Testis (tissue), 3 donors: ENCODE data around the gene LSM11. TPM values are rescaled to one million over a fixed set of nuclear protein-coding genes. Genes with fewer than 3 reads are reported as not detected.

Source experiments
- DNase-seq: peaks from one replicate; pipeline ENCODE4 v3.0.0-alpha.2; 2019
- H3K27ac ChIP-seq, 2 donors: fragments of 200-600 bp; sonication (generic); one replicate each; pipeline ENCODE4 v1.5.1; 2019
- H3K27me3 ChIP-seq: fragments of 200-600 bp; sonication (generic); one replicate; pipeline ENCODE4 v1.5.1; 2019
- H3K36me3 ChIP-seq: fragments of 200-600 bp; sonication (generic); one replicate; pipeline ENCODE4 v1.5.1; 2017; ENCODE audit warnings: low read depth; ENCODE audit errors: missing control alignments
- H3K4me1 ChIP-seq: fragments of 200-600 bp; sonication (generic); one replicate; pipeline ENCODE4 v1.5.1; 2019
- H3K4me3 ChIP-seq, 2 donors: fragments of 200-600 bp; sonication (generic); one replicate each; pipeline ENCODE4 v1.5.1; 2017 to 2019
- H3K9me3 ChIP-seq: fragments of 200-600 bp; sonication (generic); one replicate; pipeline ENCODE4 v1.5.1; 2017
- POLR2A ChIP-seq: fragments of 450-650 bp; IDR thresholded peaks from one replicate; pipeline ENCODE4 v1.6.1; 2017; ENCODE audit warnings: antibody characterized with exemption, mild to moderate bottlenecking, moderate library complexity
- WGBS, 2 donors: methylation state at CpG; one replicate each; pipeline ENCODE4 v1.1.5; 2018; 5-methylcytosine and 5-hydroxymethylcytosine counted together
- intact Hi-C: fragments of 100-400 bp; cut with DNase I; formaldehyde crosslinking; loops from one replicate; pipeline ENCODE4 v1.15.1; 2023; ENCODE audit warnings: low total_unique reads
- polyA plus RNA-seq: library from polyadenylated mRNA; stranded (reverse); fragments of 350-450 nt; fragmentation: Illumina TruSeq; extraction: RNeasy Lipid Tissue Mini Kit (QIAGEN cat#74804); gene quantifications from one replicate; pipeline ENCODE4 v1.2.3, GENCODE V29; 2014; ENCODE audit warnings: low read depth, low replicate concordance; ENCODE audit not compliant: insufficient read depth
- total RNA-seq, 2 donors: library from RNA; depleted of rRNA; stranded (reverse); fragments of >200 nt; gene quantifications; one replicate each; pipeline ENCODE4 v1.2.3, GENCODE V29; 2016
- TF ChIP-seq, protein P1 (sequence below), 3 experiments: fragments of 450-650 bp in 2 of 3; fragments of 200-600 bp in 1 of 3; sonication (generic) in 1 of 3; IDR thresholded peaks; one replicate each; pipeline ENCODE4 v1.5.1; 2016 to 2019; ENCODE audit warnings: antibody characterized with exemption in 3 of 3, mild to moderate bottlenecking in 2 of 3, moderate library complexity in 1 of 3

Gene LSM11
- total and polyA plus RNA-seq, 3 donors from 2014 or later, result 7.7 to 9.8 (median 9.5) TPM

DNA sequence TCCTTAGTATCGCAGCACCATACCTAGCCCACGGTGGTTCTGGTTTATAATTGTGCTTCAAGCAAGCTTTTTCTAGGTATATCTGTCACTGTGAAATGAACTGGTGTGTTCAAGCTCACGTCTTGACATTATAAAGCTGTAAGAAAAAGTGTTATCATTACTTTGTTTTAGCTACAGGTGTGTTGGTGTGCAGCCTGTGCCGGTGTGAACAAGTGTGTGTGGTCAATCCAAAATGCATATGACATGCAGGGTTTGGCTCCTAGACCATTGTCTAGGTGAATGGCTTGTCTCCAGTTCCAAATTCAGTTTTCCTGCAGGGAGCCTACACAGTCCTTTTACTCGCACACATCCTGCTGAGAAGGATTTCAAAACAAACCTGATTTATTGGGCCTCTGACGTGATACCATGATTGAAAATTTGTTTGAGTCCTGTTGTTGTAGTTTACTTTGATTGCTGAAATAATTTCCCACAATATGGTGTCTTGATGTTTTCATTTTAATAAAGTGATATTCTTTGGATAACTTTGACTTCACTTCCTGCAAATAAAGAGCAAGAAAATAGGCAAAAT is 3.7 kb downstream of the LSM11 start:
- no peaks in the 10 kb centered on the region for H3K9me3 ChIP-seq
- H3K4me3 ChIP-seq, result no peak overlapping the region
- H3K36me3 ChIP-seq, result no peaks in the 10 kb centered on the region
- H3K27ac ChIP-seq, result no peak overlapping the region
- TF ChIP-seq, protein P1, sequence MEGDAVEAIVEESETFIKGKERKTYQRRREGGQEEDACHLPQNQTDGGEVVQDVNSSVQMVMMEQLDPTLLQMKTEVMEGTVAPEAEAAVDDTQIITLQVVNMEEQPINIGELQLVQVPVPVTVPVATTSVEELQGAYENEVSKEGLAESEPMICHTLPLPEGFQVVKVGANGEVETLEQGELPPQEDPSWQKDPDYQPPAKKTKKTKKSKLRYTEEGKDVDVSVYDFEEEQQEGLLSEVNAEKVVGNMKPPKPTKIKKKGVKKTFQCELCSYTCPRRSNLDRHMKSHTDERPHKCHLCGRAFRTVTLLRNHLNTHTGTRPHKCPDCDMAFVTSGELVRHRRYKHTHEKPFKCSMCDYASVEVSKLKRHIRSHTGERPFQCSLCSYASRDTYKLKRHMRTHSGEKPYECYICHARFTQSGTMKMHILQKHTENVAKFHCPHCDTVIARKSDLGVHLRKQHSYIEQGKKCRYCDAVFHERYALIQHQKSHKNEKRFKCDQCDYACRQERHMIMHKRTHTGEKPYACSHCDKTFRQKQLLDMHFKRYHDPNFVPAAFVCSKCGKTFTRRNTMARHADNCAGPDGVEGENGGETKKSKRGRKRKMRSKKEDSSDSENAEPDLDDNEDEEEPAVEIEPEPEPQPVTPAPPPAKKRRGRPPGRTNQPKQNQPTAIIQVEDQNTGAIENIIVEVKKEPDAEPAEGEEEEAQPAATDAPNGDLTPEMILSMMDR (IDR thresholded peaks at IDR 0.05), result no peak
- no peak for TF ChIP-seq POLR2A
- no peak for DNase-seq
- no peaks in the 10 kb centered on the region for H3K27me3 ChIP-seq
- intact Hi-C loops, result no loop called here
- 86 to 88% methylated on average over 6 of the region's 6 CpGs for WGBS, 2 donors
- peaks cover 8% of the 10 kb centered on the region for H3K4me1 ChIP-seq

DNA sequence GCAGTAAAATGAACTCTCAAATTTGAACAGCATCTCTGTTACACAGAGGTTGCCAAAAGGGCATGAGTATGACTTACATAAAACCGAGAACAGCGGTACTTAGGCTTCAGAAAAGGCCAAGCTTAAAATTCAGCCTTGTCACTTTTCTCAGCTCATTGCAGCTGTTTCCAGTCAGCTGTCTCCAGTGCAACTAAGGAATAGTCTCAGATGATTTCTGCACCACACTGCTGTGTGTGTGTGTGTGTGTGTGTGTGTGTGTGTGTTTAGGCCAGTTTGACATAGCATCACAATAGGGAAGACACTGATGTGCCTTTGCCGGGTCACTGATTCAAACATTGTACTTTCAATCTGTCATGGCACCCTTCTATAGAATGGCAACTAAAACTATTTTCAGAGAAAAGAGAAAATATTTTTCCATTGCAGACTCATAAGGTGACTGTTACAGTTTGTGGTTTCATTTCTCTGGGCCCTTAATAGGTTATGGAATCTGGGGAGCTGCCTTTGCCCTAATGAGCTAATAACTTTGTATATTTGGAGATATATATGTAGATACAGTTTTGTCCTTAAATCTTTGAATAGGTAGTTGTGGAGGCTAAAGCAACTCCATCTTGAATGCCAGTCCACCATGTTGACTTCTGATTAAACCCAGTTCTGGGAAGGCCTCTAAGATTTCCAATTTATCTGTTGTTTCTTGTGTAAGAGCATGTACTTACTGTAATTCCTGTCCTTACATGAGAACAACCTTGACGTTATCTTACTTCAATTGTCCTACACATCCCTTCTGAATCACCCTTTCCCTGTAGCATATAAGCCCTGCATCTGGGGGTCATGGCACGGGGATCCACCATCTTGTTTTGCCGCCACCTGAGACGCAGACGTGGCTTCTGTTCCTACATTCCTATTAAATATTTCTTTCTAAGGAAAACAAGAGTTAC is 4.5 kb downstream of the LSM11 start:
- H3K9me3 ChIP-seq, result no peaks in the 10 kb centered on the region
- 94 to 95% methylated on average over 8 of the region's 8 CpGs for WGBS, 2 donors
- H3K36me3 ChIP-seq, result no peaks in the 10 kb centered on the region
- DNase-seq, result no peak
- TF ChIP-seq, protein P1 (IDR thresholded peaks at IDR 0.05), result no peak
- no peak for TF ChIP-seq POLR2A
- no peak overlapping the region for H3K27ac ChIP-seq
- no peaks in the 10 kb centered on the region for H3K27me3 ChIP-seq
- no peak overlapping the region for H3K4me3 ChIP-seq
- intact Hi-C loops, result no loop called here
- H3K4me1 ChIP-seq, result peaks cover 8% of the 10 kb centered on the region

DNA sequence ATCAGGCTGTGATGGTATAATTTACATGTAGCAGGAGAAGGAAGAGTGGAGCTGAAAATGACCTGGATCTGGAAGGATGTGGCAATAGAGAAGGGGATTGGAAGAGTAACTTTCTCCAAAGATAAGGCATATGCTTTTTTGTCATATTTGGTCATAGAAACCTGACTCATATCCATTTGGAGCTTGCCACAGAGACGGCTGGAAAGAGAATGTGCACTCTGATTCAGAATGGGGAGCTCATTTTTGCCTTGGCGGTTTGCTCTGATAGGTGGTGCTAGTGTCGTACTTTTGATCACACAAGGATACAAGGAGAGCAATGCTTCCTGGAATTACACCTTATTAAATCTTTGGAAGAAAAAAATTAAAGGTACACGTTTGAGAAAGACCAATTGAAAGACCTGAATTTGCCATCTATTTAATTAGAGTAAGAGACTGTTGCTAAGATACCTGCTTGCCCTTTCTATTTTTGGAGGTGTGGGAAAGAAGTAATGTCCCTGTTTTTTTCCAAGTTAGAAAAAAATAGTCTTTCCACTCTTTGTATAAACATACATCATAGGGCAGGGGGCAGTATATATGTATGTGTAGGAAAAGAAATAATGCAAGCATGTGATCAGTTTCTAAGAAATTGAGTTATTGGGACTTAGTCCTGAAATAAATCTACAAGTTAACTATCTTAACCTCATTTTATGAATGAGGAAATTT is 5.4 kb downstream of the LSM11 start:
- intact Hi-C loops, result no loop called here
- DNase-seq, result no peak
- Histone ChIP-seq H3K27me3 (no peaks in the 10 kb centered on the region), H3K27ac (no peak overlapping the region), H3K36me3 (no peaks in the 10 kb centered on the region), H3K4me3 (no peak overlapping the region), H3K9me3 (no peaks in the 10 kb centered on the region), H3K4me1 (peaks cover 8% of the 10 kb centered on the region)
- TF ChIP-seq, protein P1 (IDR thresholded peaks at IDR 0.05), result no peak
- TF ChIP-seq POLR2A, result no peak
- WGBS, 2 donors, result 87 to 94% methylated on average over 4 of the region's 4 CpGs

DNA sequence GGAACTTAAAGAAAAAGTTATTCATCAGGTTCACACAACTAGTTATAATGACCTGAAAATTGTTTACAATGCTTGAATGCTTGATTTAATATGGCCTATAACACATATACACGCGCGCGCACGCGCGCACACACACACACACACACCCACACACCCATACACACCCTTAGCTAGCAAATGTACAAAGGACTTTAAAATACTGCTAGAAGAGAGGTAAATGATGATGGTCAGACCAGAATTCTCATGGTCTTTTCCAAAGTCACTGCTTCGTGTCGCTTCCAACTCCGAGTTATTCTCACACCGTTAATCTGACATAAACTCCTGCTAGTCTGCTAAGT is 5.9 kb downstream of the LSM11 start:
- DNase-seq, result no peak

More for the DNA sequence above, 5.9 kb downstream of the LSM11 start:
- intact Hi-C loops, result no loop called here
- TF ChIP-seq, protein P1 (IDR thresholded peaks at IDR 0.05), result no peak
- TF ChIP-seq POLR2A, result no peak
- Histone ChIP-seq H3K9me3 (no peaks in the 10 kb centered on the region), H3K36me3 (no peaks in the 10 kb centered on the region), H3K4me3 (no peak overlapping the region), H3K27me3 (no peaks in the 10 kb centered on the region), H3K4me1 (peaks cover 8% of the 10 kb centered on the region), H3K27ac (no peak overlapping the region)
- WGBS, 2 donors, result 85 to 90% methylated on average over 11 of the region's 11 CpGs
